OCI-LY3 (cell line): ENCODE data around the gene ITPKB.
A peak's percentile ranks its signal among the peaks of the same experiment; 100 is the strongest.

Source experiments
- H2AFZ ChIP-seq: fragments of 200-600, 300-600 bp; shearing (Covaris generic); 2 replicates; pipeline ENCODE4 v1.6.0; 2014; ENCODE audit warnings: antibody characterized with exemption, low read depth, low read length
- H3K27ac ChIP-seq: fragments of 200-600, 300-600 bp; sonication (generic); 2 replicates; pipeline ENCODE4 v1.5.1; 2014; ENCODE audit warnings: mild to moderate bottlenecking, low read length, moderate library complexity, mixed read lengths
- H3K27me3 ChIP-seq: fragments of 200-600, 300-600 bp; sonication (generic); 2 replicates; pipeline ENCODE4 v1.6.1; 2014; ENCODE audit warnings: low read depth, low read length, mixed read lengths
- H3K36me3 ChIP-seq: fragments of 200-600, 300-600 bp; sonication (generic); replicated peaks from 2 replicates; pipeline ENCODE3; 2014; ENCODE audit warnings: low read depth, low read length, mixed read lengths
- H3K4me1 ChIP-seq: fragments of 300-600, 200-600 bp; sonication (generic); 2 replicates; pipeline ENCODE4 v1.6.1; 2014; ENCODE audit warnings: low read length, mixed read lengths
- H3K4me2 ChIP-seq: fragments of 200-600, 300-600 bp; sonication (generic); 2 replicates; pipeline ENCODE4 v1.6.1; 2014; ENCODE audit warnings: low read length, mixed read lengths
- H3K4me3 ChIP-seq: fragments of 300-600, 200-600 bp; sonication (generic); 2 replicates; pipeline ENCODE4 v1.5.1; 2014; ENCODE audit warnings: antibody characterized with exemption, mild to moderate bottlenecking, low read length, moderate library complexity
- H3K79me2 ChIP-seq: fragments of 300-600, 200-600 bp; shearing (Covaris generic); 2 replicates; pipeline ENCODE4 v1.6.1; 2014; ENCODE audit warnings: mild to moderate bottlenecking, low read length, mixed read lengths
- H3K9ac ChIP-seq: fragments of 300-600, 200-600 bp; shearing (Covaris generic); 2 replicates; pipeline ENCODE4 v1.6.0; 2014; ENCODE audit warnings: mild to moderate bottlenecking, low read length, moderate library complexity
- H3K9me3 ChIP-seq: fragments of 200-600, 300-600 bp; shearing (Covaris generic); 2 replicates; pipeline ENCODE4 v1.6.1; 2014; ENCODE audit warnings: low read length, mixed read lengths; ENCODE audit not compliant: insufficient read depth
- H4K20me1 ChIP-seq: fragments of 200-600, 300-600 bp; sonication (generic); 2 replicates; pipeline ENCODE4 v1.6.1; 2016; ENCODE audit warnings: low read length, mixed read lengths; ENCODE audit not compliant: insufficient read depth
- CTCF ChIP-seq: fragments of 200-600, 300-600 bp; sonication (generic); IDR thresholded peaks from 2 replicates; pipeline ENCODE4 v1.5.1; 2014; ENCODE audit warnings: antibody characterized with exemption, low read length, low read depth
- EZH2phosphoT487 ChIP-seq: fragments of 200-600 bp; shearing (Covaris generic); IDR thresholded peaks from 2 replicates; pipeline ENCODE4 v1.6.1; 2018; ENCODE audit warnings: antibody characterized with exemption, mixed run types, low read depth

The ITPKB gene

GRCh38 chr1:226629210-226629895, 109.7 kb downstream of the ITPKB start:
- Histone ChIP-seq H2AFZ (no peak overlapping the region), H3K4me2 (no peak overlapping the region), H3K36me3 (no peaks in the 10 kb centered on the region), H3K4me1 (peaks cover 19% of the 10 kb centered on the region), H3K4me3 (no peak overlapping the region), H3K27me3 (no peaks in the 10 kb centered on the region), H4K20me1 (no peaks in the 10 kb centered on the region), H3K27ac (no peak overlapping the region), H3K79me2 (no peaks in the 10 kb centered on the region), H3K9ac (no peak overlapping the region), H3K9me3 (no peaks in the 10 kb centered on the region)
- TF ChIP-seq EZH2phosphoT487 (no peak), CTCF (no peak)

GRCh38 chr1:226628612-226629155, 110.4 kb downstream of the ITPKB start:
- no peaks in the 10 kb centered on the region for H3K36me3 ChIP-seq
- H3K9ac ChIP-seq = no peak overlapping the region
- no peaks in the 10 kb centered on the region for H3K79me2 ChIP-seq
- H3K27ac ChIP-seq = no peak overlapping the region
- H3K4me2 ChIP-seq = no peak overlapping the region
- H2AFZ ChIP-seq = no peak overlapping the region
- H3K9me3 ChIP-seq = no peaks in the 10 kb centered on the region
- H3K27me3 ChIP-seq = no peaks in the 10 kb centered on the region
- TF ChIP-seq CTCF (no peak), EZH2phosphoT487 (no peak)
- no peak overlapping the region for H3K4me3 ChIP-seq
- H4K20me1 ChIP-seq = no peaks in the 10 kb centered on the region
- H3K4me1 ChIP-seq = peaks cover 16% of the 10 kb centered on the region

GRCh38 chr1:226627924-226628611, 111.0 kb downstream of the ITPKB start:
- Histone ChIP-seq H2AFZ (no peak overlapping the region), H3K36me3 (no peaks in the 10 kb centered on the region), H3K79me2 (no peaks in the 10 kb centered on the region), H3K27ac (no peak overlapping the region), H3K9ac (no peak overlapping the region), H3K4me2 (no peak overlapping the region), H3K4me3 (no peak overlapping the region), H3K9me3 (no peaks in the 10 kb centered on the region), H3K4me1 (peaks cover 13% of the 10 kb centered on the region), H4K20me1 (no peaks in the 10 kb centered on the region), H3K27me3 (no peaks in the 10 kb centered on the region)
- TF ChIP-seq EZH2phosphoT487 = no peak

- Histone ChIP-seq H3K9ac (no peak overlapping the region), H2AFZ (0 out of 2 replicates have a peak overlapping the region, but pooled peaks have one; percentile 77), H3K4me2 (no peak overlapping the region), H3K9me3 (no peaks in the 10 kb centered on the region), H3K79me2 (no peaks in the 10 kb centered on the region), H3K36me3 (no peaks in the 10 kb centered on the region), H3K27ac (no peak overlapping the region), H3K4me3 (no peak overlapping the region), H3K27me3 (0 out of 2 replicates have a peak, but pooled peaks cover under 1% of the 10 kb centered on the region), H4K20me1 (no peaks in the 10 kb centered on the region), H3K4me1 (peaks cover 9% of the 10 kb centered on the region)
- TF ChIP-seq EZH2phosphoT487 = no peak
- TF ChIP-seq CTCF = no peak
Measured at GRCh38 chr1:226627050-226627755, 111.9 kb downstream of the ITPKB start.
